Omental fat pad (tissue), 4 donors: ENCODE results near the gene OR6X1. TPM values are rescaled to one million over a fixed set of nuclear protein-coding genes. Genes with fewer than 3 reads are reported as not detected.

Experiments
- ATAC-seq: fragments of 150-250 bp; one replicate; pipeline ENCODE4 v1.9.1; 2016; ENCODE audit warnings: mild to moderate bottlenecking, moderate library complexity; ENCODE audit not compliant: low FRiP score
- DNase-seq: peaks from one replicate; pipeline ENCODE4 v3.0.0-alpha.2; 2019; ENCODE audit warnings: low spot score
- small RNA-seq: library from RNA; depleted of rRNA; stranded (forward); fragments of <200 nt; gene quantifications from one replicate; pipeline ENCODE3, GENCODE V24; 2016
- total RNA-seq, 4 donors: library from RNA; depleted of rRNA; stranded (reverse); fragments of >200 nt; gene quantifications; one replicate each; pipeline ENCODE4 v1.1.0, GENCODE V29; 2016
- TF ChIP-seq, protein P1 (sequence below), 3 donors: fragments of 450-650 bp; IDR thresholded peaks; one replicate each; pipeline ENCODE4 v1.5.1; 2016 to 2017; ENCODE audit warnings: antibody characterized with exemption in 3 of 3, mild to moderate bottlenecking in 3 of 3, moderate library complexity in 2 of 3

OR6X1 gene
- total RNA-seq, 4 donors from 2014 or later, result not detected

DNA sequence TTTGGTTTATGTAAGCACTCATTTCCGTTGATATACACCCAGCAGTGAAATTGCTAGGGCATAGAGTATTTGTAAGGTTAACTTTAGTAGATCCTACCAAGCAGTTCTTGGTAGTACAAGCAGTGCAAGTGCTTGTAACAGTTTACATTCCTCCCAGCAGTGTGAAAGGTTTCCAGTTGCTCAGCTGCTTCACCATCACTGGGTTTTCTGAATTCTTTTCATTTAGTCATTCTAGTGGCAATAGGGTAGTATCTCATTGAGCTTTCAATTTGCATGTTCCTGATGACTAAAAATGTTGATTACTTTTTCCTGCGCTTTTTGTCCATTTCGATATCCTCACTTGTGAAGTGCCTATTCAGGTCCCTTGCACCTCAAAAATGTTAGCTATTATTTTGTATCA lies 47.1 kb downstream of the OR6X1 start:
- ATAC-seq, result no peak
- no peak for DNase-seq
- TF ChIP-seq, protein P1, sequence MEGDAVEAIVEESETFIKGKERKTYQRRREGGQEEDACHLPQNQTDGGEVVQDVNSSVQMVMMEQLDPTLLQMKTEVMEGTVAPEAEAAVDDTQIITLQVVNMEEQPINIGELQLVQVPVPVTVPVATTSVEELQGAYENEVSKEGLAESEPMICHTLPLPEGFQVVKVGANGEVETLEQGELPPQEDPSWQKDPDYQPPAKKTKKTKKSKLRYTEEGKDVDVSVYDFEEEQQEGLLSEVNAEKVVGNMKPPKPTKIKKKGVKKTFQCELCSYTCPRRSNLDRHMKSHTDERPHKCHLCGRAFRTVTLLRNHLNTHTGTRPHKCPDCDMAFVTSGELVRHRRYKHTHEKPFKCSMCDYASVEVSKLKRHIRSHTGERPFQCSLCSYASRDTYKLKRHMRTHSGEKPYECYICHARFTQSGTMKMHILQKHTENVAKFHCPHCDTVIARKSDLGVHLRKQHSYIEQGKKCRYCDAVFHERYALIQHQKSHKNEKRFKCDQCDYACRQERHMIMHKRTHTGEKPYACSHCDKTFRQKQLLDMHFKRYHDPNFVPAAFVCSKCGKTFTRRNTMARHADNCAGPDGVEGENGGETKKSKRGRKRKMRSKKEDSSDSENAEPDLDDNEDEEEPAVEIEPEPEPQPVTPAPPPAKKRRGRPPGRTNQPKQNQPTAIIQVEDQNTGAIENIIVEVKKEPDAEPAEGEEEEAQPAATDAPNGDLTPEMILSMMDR (IDR thresholded peaks at IDR 0.05), result no peak

DNA sequence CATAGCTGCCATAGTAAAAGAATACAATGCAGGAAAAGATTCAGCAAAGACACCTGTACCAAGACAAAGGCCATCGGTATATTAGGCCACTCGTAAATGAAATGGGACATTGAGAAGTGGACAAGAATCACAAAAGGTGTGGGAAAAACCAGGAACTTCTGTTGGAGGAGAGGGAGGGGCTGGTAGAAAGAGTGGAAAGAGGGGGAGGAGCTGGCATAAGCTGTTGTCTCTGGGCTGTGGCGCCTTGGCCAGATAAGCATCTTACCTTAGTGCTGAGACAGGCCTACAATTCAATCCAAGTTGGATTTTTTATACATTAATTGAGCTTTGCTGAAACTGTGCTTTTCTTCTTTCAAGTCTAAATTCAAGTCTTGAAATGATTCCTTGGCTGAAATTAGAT lies 50.0 kb downstream of the OR6X1 start:
- TF ChIP-seq, protein P1 (IDR thresholded peaks at IDR 0.05), result no peak
- ATAC-seq (no peak), DNase-seq (no peak)

Small RNAs within 50 kb of the gene (small RNA-seq; reads per million reads assigned to genes)
- not detected for gene RNU1-21P

Other genes with a start within 250 kb of the OR6X1 start
- gene SCN3B, start 99.9 kb downstream of the OR6X1 start, total RNA-seq, result 1 to 10 TPM; 1.5 to 2.6 (median 1.8) TPM
- gene ZNF202, start 12.9 kb downstream of the OR6X1 start, total RNA-seq, result 10 to 100 TPM in 1 of 4 donors, 1 to 10 TPM in 3; 4.1 to 12.6 (median 7.9) TPM
- gene OR6M1, start 51.8 kb upstream of the OR6X1 start, total RNA-seq, result not detected
- gene TMEM225, start 131.2 kb upstream of the OR6X1 start, total RNA-seq, result not detected
- not detected for gene OR8D4, start 147.6 kb upstream of the OR6X1 start, total RNA-seq
- gene OR4D5, start 185.1 kb upstream of the OR6X1 start, total RNA-seq, result not detected
- not detected for gene OR6T1, start 189.3 kb upstream of the OR6X1 start, total RNA-seq
- not detected for gene OR10S1, start 223.3 kb upstream of the OR6X1 start, total RNA-seq
- gene OR10G6, start 240.6 kb upstream of the OR6X1 start, total RNA-seq, result not detected